Transverse colon (tissue), 4 donors: ENCODE data around the gene ZCCHC4. TPM values are rescaled to one million over a fixed set of nuclear protein-coding genes. Genes with fewer than 3 reads are reported as not detected.

ENCODE experiments used
- DNase-seq: peaks from one replicate; pipeline ENCODE4 v3.0.0-alpha.2; 2019
- H3K27ac ChIP-seq, 4 donors: fragments of 200-600 bp; sonication (generic); 2 replicates each; pipeline ENCODE4 v1.5.1; 2016 to 2018; ENCODE audit warnings: inconsistent platforms in 4 of 4
- H3K27me3 ChIP-seq: fragments of 200-600 bp; sonication (generic); 2 replicates; pipeline ENCODE4 v1.5.1; 2017; ENCODE audit warnings: inconsistent platforms
- H3K36me3 ChIP-seq, 4 donors: fragments of 200-600 bp; sonication (generic); 2 replicates each; pipeline ENCODE4 v1.5.1; 2017 to 2019; ENCODE audit warnings: inconsistent platforms in 4 of 4
- H3K4me1 ChIP-seq, 4 donors: fragments of 200-600 bp; sonication (generic); 2 replicates each; pipeline ENCODE4 v1.5.1; 2017 to 2020; ENCODE audit warnings: inconsistent platforms in 4 of 4
- H3K4me3 ChIP-seq, 4 donors: fragments of 200-600 bp; sonication (generic); 1 replicate in 1 of 4; 2 replicates in 3 of 4; pipeline versions ENCODE4 v1.5.1 to v1.6.1; 2017 to 2019; ENCODE audit warnings: inconsistent platforms in 4 of 4
- H3K9me3 ChIP-seq, 2 donors: fragments of 200-600 bp; sonication (generic); 2 replicates each; pipeline ENCODE4 v1.5.1; 2017 to 2019; ENCODE audit warnings: inconsistent platforms in 2 of 2
- EP300 ChIP-seq: sonication (generic); formaldehyde crosslinking; IDR thresholded peaks from one replicate; pipeline ENCODE4 v1.6.1; 2017; ENCODE audit warnings: antibody characterized with exemption, low read depth
- POLR2A ChIP-seq: fragments of 450-650 bp; IDR thresholded peaks from one replicate; pipeline ENCODE4 v1.6.1; 2016; ENCODE audit warnings: antibody characterized with exemption, mild to moderate bottlenecking, moderate library complexity
- POLR2AphosphoS5 ChIP-seq, 3 donors: sonication (generic); formaldehyde crosslinking; IDR thresholded peaks; one replicate each; pipeline ENCODE4 v1.6.1; 2016; ENCODE audit warnings: antibody characterized with exemption in 3 of 3
- WGBS, 2 donors: methylation state at CpG; one replicate each; pipeline ENCODE4 v1.1.5; 2018; ENCODE audit warnings: low coverage in 1 of 2; 5-methylcytosine and 5-hydroxymethylcytosine counted together
- in situ Hi-C, 4 donors: fragments of 200-750 bp; cut with MboI; loops; one replicate each; pipeline versions ENCODE4 v1.15.0 to v1.15.1; 2017; ENCODE audit warnings: low sequenced_read_pairs in 3 of 4, low pct_ligation_motif_present in 1 of 4, low pct_unique_long_range_greater_than_20kb in 1 of 4
- intact Hi-C: fragments of 100-400 bp; cut with DNase I; formaldehyde crosslinking; loops from one replicate; pipeline ENCODE4 v1.15.1; 2023; ENCODE audit warnings: low total_unique reads
- total RNA-seq, 4 donors: library from RNA; depleted of rRNA; stranded (reverse); fragments of >200 nt; gene quantifications; one replicate each; pipeline ENCODE4 v1.1.0, GENCODE V29; 2016
- TF ChIP-seq, protein P1 (sequence below), 5 experiments: fragments of 200-600 bp in 3 of 5; fragments of 450-650 bp in 2 of 5; sonication (generic) in 3 of 5; IDR thresholded peaks; 1 replicate in 2 of 5; 2 replicates in 3 of 5; pipeline ENCODE4 v1.5.1; 2016 to 2017; ENCODE audit warnings: antibody characterized with exemption in 5 of 5, inconsistent platforms in 3 of 5, mild to moderate bottlenecking in 2 of 5, moderate library complexity in 1 of 5

The ZCCHC4 gene
- total RNA-seq, 4 donors from 2014 or later, result 11.2 to 21.7 (median 14.3) TPM

DNA sequence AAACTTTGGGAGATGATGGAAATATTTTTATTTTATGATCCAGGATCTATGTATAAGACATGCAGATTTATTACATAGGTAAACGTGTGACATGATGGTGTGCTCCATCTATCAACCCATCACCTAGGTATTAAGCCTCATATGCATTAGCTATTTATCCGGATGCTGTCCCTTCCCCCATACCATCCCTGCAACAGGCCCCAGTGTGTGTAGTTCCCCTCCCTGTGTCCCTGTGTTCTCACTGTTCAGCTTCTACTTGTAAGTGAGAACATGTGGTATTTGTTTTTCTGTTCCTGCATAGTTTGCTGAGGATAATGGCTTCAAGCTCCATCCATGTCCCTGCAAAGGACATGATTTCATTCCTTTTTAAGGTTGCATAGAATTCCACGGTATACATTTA, 28.1 kb upstream of the ZCCHC4 start:
- no peak for DNase-seq
- Histone ChIP-seq H3K27me3 (no peaks in the 10 kb centered on the region), H3K4me1 (no peaks in the 10 kb centered on the region), H3K9me3 (no peaks in the 10 kb centered on the region), H3K4me3 (no peak overlapping the region), H3K36me3 (no peaks in the 10 kb centered on the region), H3K27ac (no peak overlapping the region)
- intact Hi-C loops, result no loop called here
- WGBS, 2 donors, result 78 to 83% methylated on average over 3 of the region's 3 CpGs
- in situ Hi-C loops, result no loop called here
- TF ChIP-seq POLR2A (no peak), POLR2AphosphoS5 (IDR thresholded peaks at IDR 0.05) (no peak), EP300 (no peak)
- TF ChIP-seq, protein P1, sequence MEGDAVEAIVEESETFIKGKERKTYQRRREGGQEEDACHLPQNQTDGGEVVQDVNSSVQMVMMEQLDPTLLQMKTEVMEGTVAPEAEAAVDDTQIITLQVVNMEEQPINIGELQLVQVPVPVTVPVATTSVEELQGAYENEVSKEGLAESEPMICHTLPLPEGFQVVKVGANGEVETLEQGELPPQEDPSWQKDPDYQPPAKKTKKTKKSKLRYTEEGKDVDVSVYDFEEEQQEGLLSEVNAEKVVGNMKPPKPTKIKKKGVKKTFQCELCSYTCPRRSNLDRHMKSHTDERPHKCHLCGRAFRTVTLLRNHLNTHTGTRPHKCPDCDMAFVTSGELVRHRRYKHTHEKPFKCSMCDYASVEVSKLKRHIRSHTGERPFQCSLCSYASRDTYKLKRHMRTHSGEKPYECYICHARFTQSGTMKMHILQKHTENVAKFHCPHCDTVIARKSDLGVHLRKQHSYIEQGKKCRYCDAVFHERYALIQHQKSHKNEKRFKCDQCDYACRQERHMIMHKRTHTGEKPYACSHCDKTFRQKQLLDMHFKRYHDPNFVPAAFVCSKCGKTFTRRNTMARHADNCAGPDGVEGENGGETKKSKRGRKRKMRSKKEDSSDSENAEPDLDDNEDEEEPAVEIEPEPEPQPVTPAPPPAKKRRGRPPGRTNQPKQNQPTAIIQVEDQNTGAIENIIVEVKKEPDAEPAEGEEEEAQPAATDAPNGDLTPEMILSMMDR (IDR thresholded peaks at IDR 0.05), result no peak

DNA sequence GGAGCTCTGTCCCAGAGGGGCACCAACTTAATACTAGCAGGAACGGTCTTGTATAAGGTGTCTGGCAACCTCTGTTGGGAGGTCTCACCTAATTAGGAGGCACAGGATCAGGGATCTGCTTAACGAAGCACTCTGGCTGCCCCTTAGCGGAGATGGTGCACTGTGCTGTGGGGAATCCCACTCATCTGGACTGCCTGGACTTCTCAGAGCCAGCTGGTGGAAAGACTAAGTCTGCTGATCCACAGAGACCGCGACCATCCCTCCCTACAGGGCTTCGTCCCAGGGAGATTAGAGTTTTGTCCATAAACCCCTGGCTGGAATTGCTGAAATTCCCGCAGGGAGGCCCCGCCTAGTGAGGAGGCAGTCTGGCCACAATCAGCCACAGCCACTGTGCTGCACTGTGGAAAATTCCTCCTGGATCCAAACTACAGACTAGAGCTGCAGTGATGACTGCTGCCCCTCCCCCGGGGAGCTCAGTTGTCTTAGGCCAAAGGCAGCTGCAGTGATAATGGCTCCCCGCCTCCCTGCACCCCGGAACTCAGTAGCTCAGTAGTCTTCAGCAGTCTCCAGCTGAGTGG, 22.0 kb upstream of the ZCCHC4 start:
- H3K4me3 ChIP-seq, result no peak overlapping the region
- 81% methylated on average over 11 of the region's 11 CpGs; no CpG with 5 or more reads in 1 of the 2 donors for WGBS, 2 donors
- H3K9me3 ChIP-seq, result no peaks in the 10 kb centered on the region
- in situ Hi-C loops (no loop called here), intact Hi-C loops (no loop called here)
- no peaks in the 10 kb centered on the region for H3K27me3 ChIP-seq
- TF ChIP-seq EP300 (no peak), POLR2AphosphoS5 (IDR thresholded peaks at IDR 0.05) (no peak), POLR2A (no peak)
- H3K27ac ChIP-seq, result no peak overlapping the region
- H3K36me3 ChIP-seq, result no peaks in the 10 kb centered on the region
- no peaks in the 10 kb centered on the region for H3K4me1 ChIP-seq
- DNase-seq, result no peak

DNA sequence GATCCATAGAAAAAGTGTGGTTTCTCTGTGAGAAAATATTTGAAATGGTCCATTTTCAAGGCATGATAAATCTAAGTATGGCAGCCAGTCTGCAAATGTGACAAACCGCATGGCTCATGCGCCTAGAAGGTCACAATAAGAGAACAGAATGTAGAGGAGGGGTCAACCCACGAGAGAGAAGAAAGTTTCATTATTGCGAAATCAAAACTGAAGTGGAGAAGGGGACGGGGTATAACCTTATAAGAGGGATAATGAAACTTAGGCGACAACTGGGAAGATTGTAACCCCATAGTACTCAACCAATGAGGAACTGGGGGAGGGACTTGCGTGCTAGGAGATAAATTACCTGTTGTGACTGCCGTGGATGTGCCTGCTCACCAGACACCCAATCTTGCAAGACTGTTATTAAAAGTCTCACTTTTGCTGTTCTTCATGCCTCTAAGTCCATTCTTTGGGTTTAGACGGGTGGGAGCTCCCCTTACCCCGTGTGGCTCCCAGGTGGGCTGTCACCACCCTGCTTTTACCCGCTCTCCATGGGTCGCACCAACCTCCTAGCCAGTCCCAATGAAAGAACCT, 21.3 kb upstream of the ZCCHC4 start:
- Histone ChIP-seq H3K36me3 (no peaks in the 10 kb centered on the region), H3K9me3 (no peaks in the 10 kb centered on the region), H3K4me3 (no peak overlapping the region), H3K27me3 (no peaks in the 10 kb centered on the region), H3K27ac (no peak overlapping the region), H3K4me1 (no peaks in the 10 kb centered on the region)
- no peak for DNase-seq
- in situ Hi-C loops, result no loop called here
- TF ChIP-seq, protein P1 (IDR thresholded peaks at IDR 0.05), result no peak
- TF ChIP-seq POLR2AphosphoS5 (IDR thresholded peaks at IDR 0.05) (no peak), EP300 (no peak), POLR2A (no peak)
- intact Hi-C loops, result no loop called here
- 72 to 86% methylated on average over 7 to 12 of the region's 12 CpGs for WGBS, 2 donors

DNA sequence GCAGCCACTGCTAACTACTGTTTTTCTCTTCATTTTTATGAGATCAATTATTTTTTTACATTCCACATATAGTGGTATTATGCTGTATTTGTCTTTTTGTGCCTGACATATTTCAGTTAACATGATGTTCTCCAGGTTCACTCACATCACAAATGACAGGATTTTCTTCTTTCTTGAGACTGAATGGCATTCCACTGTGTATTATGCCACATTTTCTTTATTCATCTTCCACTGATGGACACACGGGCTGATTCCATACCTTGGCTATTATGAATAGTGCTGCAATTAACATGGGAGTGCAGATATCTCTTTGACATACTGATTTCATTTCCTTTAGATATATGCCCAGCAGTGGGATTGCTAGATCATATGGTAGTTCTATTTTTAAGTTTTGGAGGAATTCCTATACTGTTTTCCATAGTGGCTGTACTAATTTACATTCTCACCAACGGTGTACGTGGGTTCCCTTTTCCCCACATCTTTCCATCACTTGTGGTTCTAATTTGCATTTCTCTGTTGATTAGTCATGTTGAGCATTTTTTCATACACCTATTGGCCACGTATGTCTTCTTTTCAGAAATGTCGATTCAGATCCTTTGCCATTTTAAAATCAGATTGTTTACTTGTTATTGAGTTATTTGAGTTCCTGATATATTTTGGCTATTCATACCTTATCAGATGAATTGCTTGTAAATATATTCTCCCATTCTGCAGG, 14.9 kb upstream of the ZCCHC4 start:
- H3K27ac ChIP-seq, result no peak overlapping the region
- H3K36me3 ChIP-seq, result no peaks in the 10 kb centered on the region
- TF ChIP-seq POLR2A (no peak), POLR2AphosphoS5 (IDR thresholded peaks at IDR 0.05) (no peak), EP300 (no peak)
- TF ChIP-seq, protein P1 (IDR thresholded peaks at IDR 0.05), result no peak
- intact Hi-C loops (no loop called here), in situ Hi-C loops (no loop called here)
- H3K9me3 ChIP-seq, result no peaks in the 10 kb centered on the region
- no peaks in the 10 kb centered on the region for H3K27me3 ChIP-seq
- H3K4me3 ChIP-seq, result no peak overlapping the region
- WGBS, 2 donors, result 70 to 82% methylated on average over 4 to 5 of the region's 5 CpGs
- DNase-seq, result no peak
- H3K4me1 ChIP-seq, result no peaks in the 10 kb centered on the region
